Neural progenitor cell (in vitro differentiated cells): Measurements from ENCODE around the gene AKNAD1. TPM values are rescaled to one million over a fixed set of nuclear protein-coding genes. Genes with fewer than 3 reads are reported as not detected.
A peak's percentile ranks its signal among the peaks of the same experiment; 100 is the strongest.

ENCODE experiments used
- DNase-seq: peaks from one replicate; pipeline ENCODE4 v3.0.0-alpha.2; 2016; ENCODE audit warnings: low spot score
- H2AFZ ChIP-seq: fragments of 200-600 bp; sonication (generic); replicated peaks from 2 replicates; pipeline ENCODE4 v1.6.1; 2016; ENCODE audit warnings: antibody characterized with exemption
- H3F3A ChIP-seq: fragments of 200-600 bp; sonication (generic); 2 replicates; pipeline ENCODE4 v1.6.1; 2016; ENCODE audit warnings: antibody characterized with exemption, low read depth
- H3K27ac ChIP-seq: fragments of 200-600 bp; sonication (generic); 2 replicates; pipeline ENCODE4 v1.5.1; 2016; ENCODE audit warnings: mild to moderate bottlenecking
- H3K27me3 ChIP-seq: fragments of 200-600 bp; sonication (generic); 2 replicates; pipeline ENCODE4 v1.6.1; 2016; ENCODE audit warnings: mild to moderate bottlenecking, moderate library complexity
- H3K36me3 ChIP-seq: fragments of 200-600 bp; sonication (generic); 2 replicates; pipeline ENCODE4 v1.5.1; 2016
- H3K4me1 ChIP-seq: fragments of 200-600 bp; sonication (generic); 2 replicates; pipeline ENCODE4 v1.6.1; 2016; ENCODE audit warnings: mixed run types
- H3K4me2 ChIP-seq: fragments of 200-600 bp; sonication (generic); 2 replicates; pipeline ENCODE4 v1.6.1; 2016
- H3K4me3 ChIP-seq: fragments of 200-600 bp; sonication (generic); 2 replicates; pipeline ENCODE4 v1.5.1; 2016
- H3K79me2 ChIP-seq: fragments of 200-600 bp; sonication (generic); 2 replicates; pipeline ENCODE4 v1.6.1; 2016; ENCODE audit warnings: low read depth
- H3K9ac ChIP-seq: fragments of 200-600 bp; sonication (generic); 2 replicates; pipeline ENCODE4 v1.6.1; 2016
- H3K9me3 ChIP-seq: fragments of 200-600 bp; sonication (generic); 2 replicates; pipeline ENCODE4 v1.5.1; 2016; ENCODE audit warnings: low read depth
- H4K20me1 ChIP-seq: fragments of 200-600 bp; sonication (generic); 2 replicates; pipeline ENCODE4 v1.6.1; 2016; ENCODE audit warnings: low read depth
- H3K27ac Mint-ChIP-seq: 3 replicates; pipeline ENCODE4 v1.8.0; 2021; ENCODE audit warnings: mixed read lengths
- H3K27me3 Mint-ChIP-seq: 2 replicates; pipeline ENCODE4 v1.8.0; 2022; ENCODE audit warnings: low read depth, mild to moderate bottlenecking, inconsistent platforms, moderate library complexity, mixed read lengths; ENCODE audit not compliant: insufficient read depth
- H3K36me3 Mint-ChIP-seq: 3 replicates; pipeline ENCODE4 v1.8.0; 2021; ENCODE audit warnings: mixed read lengths
- H3K4me1 Mint-ChIP-seq: 3 replicates; pipeline ENCODE4 v1.8.0; 2021; ENCODE audit warnings: mixed read lengths
- H3K4me3 Mint-ChIP-seq: 3 replicates; pipeline ENCODE4 v1.8.0; 2021; ENCODE audit warnings: mild to moderate bottlenecking, moderate library complexity, mixed read lengths
- H3K9me3 Mint-ChIP-seq: 3 replicates; pipeline ENCODE4 v1.8.0; 2020; ENCODE audit warnings: mixed read lengths
- CTCF ChIP-seq: fragments of 200-600 bp; sonication (generic); IDR thresholded peaks from 2 replicates; pipeline ENCODE4 v1.5.1; 2017; ENCODE audit warnings: antibody characterized with exemption, mild to moderate bottlenecking
- EZH2 ChIP-seq: fragments of 200-600 bp; sonication (generic); IDR thresholded peaks from 2 replicates; pipeline ENCODE4 v1.6.1; 2017; ENCODE audit warnings: antibody characterized with exemption, mild to moderate bottlenecking, moderate library complexity
- EZH2phosphoT487 ChIP-seq: fragments of 200-600 bp; sonication (generic); IDR thresholded peaks from 2 replicates; pipeline ENCODE4 v1.6.1; 2017; ENCODE audit warnings: antibody characterized with exemption
- total RNA-seq: library from RNA; depleted of rRNA; stranded (reverse); fragments of >200 nt; gene quantifications from 2 replicates; pipeline ENCODE4 v1.2.3, GENCODE V29; 2015; ENCODE audit warnings: low replicate concordance

The AKNAD1 gene
- total RNA-seq, 1 donor from 2014 or later = not detected

DNA sequence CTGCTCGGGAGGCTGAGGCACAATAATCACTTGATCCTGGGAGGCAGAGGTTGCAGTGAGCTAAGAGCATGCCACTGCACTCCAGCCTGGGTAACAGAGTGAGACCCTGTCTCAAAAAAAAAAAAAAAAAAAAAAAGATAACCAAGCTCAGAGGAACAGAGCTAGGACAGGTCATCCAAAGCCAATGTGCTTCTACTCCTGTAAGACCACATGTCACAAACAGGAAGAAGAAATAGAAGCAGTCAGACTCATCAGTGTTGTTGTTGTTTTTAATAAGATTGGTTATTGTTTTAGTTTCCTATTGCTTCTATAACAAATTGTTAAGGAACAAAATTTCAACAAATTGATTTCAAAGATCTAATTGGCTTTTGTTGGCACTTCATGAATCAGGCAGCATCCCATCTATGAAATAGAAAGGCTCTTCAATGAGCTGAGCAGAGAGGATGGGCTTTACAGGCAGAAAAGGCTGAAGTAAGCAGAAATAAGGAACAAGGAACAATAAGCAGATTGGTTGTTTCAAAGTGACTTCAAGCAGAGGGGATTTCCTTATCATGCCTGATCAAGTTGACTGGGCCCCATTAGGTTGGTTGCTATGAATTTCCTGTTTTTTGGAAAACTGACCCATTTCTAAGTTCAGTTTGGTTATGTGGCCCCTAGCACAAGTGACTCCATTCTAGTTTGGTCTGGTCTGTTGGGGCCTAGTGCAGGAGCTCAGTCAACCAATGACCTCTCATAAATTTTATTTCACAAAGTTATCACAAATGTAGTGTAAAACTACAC, 6.0 kb upstream of the AKNAD1 start:
- H2AFZ ChIP-seq = no peak overlapping the region
- no peak overlapping the region for H3K27ac ChIP-seq
- H3K4me3 ChIP-seq = no peak overlapping the region
- H3K36me3 ChIP-seq = no peaks in the 10 kb centered on the region
- H3K79me2 ChIP-seq = no peaks in the 10 kb centered on the region
- peaks cover 22% of the 10 kb centered on the region for H3K4me1 ChIP-seq
- H3K9ac ChIP-seq = no peak overlapping the region
- no peak overlapping the region for H3K4me3 Mint-ChIP-seq
- no peak for DNase-seq
- no peaks in the 10 kb centered on the region for H3K27me3 ChIP-seq
- TF ChIP-seq EZH2phosphoT487 = no peak
- no peak for TF ChIP-seq EZH2
- no peak for TF ChIP-seq CTCF
- H3K27ac Mint-ChIP-seq = no peak overlapping the region
- H4K20me1 ChIP-seq = no peaks in the 10 kb centered on the region
- no peaks in the 10 kb centered on the region for H3K9me3 Mint-ChIP-seq
- peaks cover 7% of the 10 kb centered on the region for H3K4me1 Mint-ChIP-seq
- H3K36me3 Mint-ChIP-seq = no peaks in the 10 kb centered on the region
- no peaks in the 10 kb centered on the region for H3K9me3 ChIP-seq
- peaks cover 16% of the 10 kb centered on the region for H3F3A ChIP-seq
- no peak overlapping the region for H3K4me2 ChIP-seq
- H3K27me3 Mint-ChIP-seq = peaks cover 4% of the 10 kb centered on the region

DNA sequence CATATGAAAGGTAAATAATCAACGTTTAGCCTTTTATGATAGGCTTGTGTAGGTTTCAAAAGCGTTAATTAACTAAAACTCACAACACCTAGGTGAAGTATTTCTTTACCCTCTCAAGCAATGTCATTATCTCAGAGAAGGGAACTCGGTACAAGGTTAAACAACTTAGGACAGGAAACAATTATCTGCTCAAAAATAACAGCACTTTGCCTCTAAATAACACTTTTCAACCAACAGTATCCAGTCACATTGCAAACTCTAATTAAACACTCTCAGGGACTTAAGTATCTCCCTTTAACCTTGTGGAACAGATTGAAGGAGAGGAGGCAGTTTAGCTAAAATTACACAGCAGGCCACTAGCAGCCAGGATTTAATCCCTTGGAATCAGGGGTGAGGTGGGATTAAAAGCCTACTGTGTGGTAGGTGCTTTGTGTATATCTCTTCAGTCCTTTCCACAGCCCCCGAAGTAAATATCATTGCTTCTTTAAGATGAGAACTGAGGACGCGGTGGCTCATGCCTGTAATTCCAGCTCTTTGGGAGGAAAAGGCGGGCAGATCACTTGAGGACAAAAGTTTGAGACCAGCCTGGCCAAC, 5.2 kb upstream of the AKNAD1 start:
- Histone ChIP-seq H3K9ac (no peak overlapping the region), H2AFZ (no peak overlapping the region), H3K4me2 (peak overlapping the region; percentile 21), H3K4me1 (peaks cover 22% of the 10 kb centered on the region), H3K27ac (peak overlapping the region; percentile 63), H3K9me3 (no peaks in the 10 kb centered on the region), H3K27me3 (no peaks in the 10 kb centered on the region), H3K4me3 (no peak overlapping the region), H4K20me1 (no peaks in the 10 kb centered on the region), H3K79me2 (no peaks in the 10 kb centered on the region), H3K36me3 (no peaks in the 10 kb centered on the region), H3F3A (peaks cover 16% of the 10 kb centered on the region)
- no peak overlapping the region for H3K27ac Mint-ChIP-seq
- no peaks in the 10 kb centered on the region for H3K36me3 Mint-ChIP-seq
- peaks cover 4% of the 10 kb centered on the region for H3K27me3 Mint-ChIP-seq
- H3K4me1 Mint-ChIP-seq = peaks cover 7% of the 10 kb centered on the region
- no peaks in the 10 kb centered on the region for H3K9me3 Mint-ChIP-seq
- H3K4me3 Mint-ChIP-seq = no peak overlapping the region
- peak; percentile 55 for DNase-seq
- TF ChIP-seq CTCF (no peak), EZH2 (no peak), EZH2phosphoT487 (no peak)

DNA sequence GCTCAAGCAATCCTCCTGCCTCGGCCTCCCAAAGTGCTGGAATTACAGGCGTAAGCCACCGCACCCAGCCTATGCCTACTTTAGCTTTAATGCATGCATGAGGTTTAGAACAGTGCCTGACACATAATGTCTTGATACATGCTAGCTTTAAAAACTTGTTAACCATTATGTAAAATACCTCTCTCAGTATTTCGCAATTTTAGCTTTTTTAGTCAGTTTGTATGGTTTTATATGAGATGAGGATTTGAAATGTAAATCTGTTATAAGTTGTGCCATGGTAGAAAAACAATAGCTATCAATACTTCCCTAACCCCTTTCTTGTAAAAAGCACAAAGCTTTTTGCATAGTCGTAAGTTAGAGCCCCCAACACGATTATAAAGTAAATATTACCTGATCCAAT, 4.7 kb upstream of the AKNAD1 start:
- DNase-seq = no peak
- Mint-ChIP-seq H3K27me3 (peaks cover 4% of the 10 kb centered on the region), H3K9me3 (no peaks in the 10 kb centered on the region), H3K4me3 (no peak overlapping the region), H3K36me3 (no peaks in the 10 kb centered on the region), H3K4me1 (peaks cover 7% of the 10 kb centered on the region), H3K27ac (no peak overlapping the region)
- peaks cover 16% of the 10 kb centered on the region for H3F3A ChIP-seq
- no peak overlapping the region for H3K9ac ChIP-seq
- H4K20me1 ChIP-seq = no peaks in the 10 kb centered on the region
- H3K4me2 ChIP-seq = peak overlapping the region; percentile 21
- no peaks in the 10 kb centered on the region for H3K9me3 ChIP-seq
- TF ChIP-seq EZH2phosphoT487 (no peak), EZH2 (no peak), CTCF (no peak)
- no peak overlapping the region for H3K4me3 ChIP-seq
- H2AFZ ChIP-seq = no peak overlapping the region
- H3K27ac ChIP-seq = no peak overlapping the region
- H3K4me1 ChIP-seq = peaks cover 22% of the 10 kb centered on the region
- no peaks in the 10 kb centered on the region for H3K27me3 ChIP-seq
- no peaks in the 10 kb centered on the region for H3K36me3 ChIP-seq
- H3K79me2 ChIP-seq = no peaks in the 10 kb centered on the region
